HepG2 (cell line): ENCODE data around the gene MAMSTR. TPM values are rescaled to one million over a fixed set of nuclear protein-coding genes. Genes with fewer than 3 reads are reported as not detected.

ENCODE experiments used
- AGO1 ChIP-seq: fragments of 200-400 bp; formaldehyde crosslinking; IDR thresholded peaks from 2 replicates; pipeline ENCODE4 v1.6.1; 2017; ENCODE audit warnings: mild to moderate bottlenecking, low read depth, low read length, moderate library complexity; ENCODE audit not compliant: poor library complexity, severe bottlenecking
- ARID5B ChIP-seq: IDR thresholded peaks from 2 replicates; pipeline ENCODE4 v1.4.0; 2020; ENCODE audit warnings: mild to moderate bottlenecking, missing genetic modification reagents
- GATAD2A ChIP-seq: IDR thresholded peaks from 2 replicates; pipeline ENCODE4 v1.6.1; 2016
- GTF2F1 ChIP-seq: fragments of 150-350 bp; IDR thresholded peaks from 2 replicates; pipeline ENCODE4 v1.6.1; 2014; ENCODE audit warnings: low read length
- HOXA5 ChIP-seq: sonication (generic); formaldehyde crosslinking; IDR thresholded peaks from 2 replicates; pipeline ENCODE4 v1.4.0; 2020; ENCODE audit warnings: missing genetic modification reagents
- KAT8 ChIP-seq: IDR thresholded peaks from 2 replicates; pipeline ENCODE4 v1.6.1; 2016; ENCODE audit warnings: missing genetic modification reagents, missing compliant biosample characterization
- MXI1 ChIP-seq: IDR thresholded peaks from 3 replicates; pipeline ENCODE4 v1.6.1; 2012; ENCODE audit warnings: low read depth, low read length, inconsistent platforms, borderline replicate concordance
- PRDM10 ChIP-seq: sonication (generic); formaldehyde crosslinking; IDR thresholded peaks from 2 replicates; pipeline ENCODE4 v1.4.0; 2020; ENCODE audit warnings: low read depth, missing genetic modification reagents
- SMAD9 ChIP-seq: sonication (generic); formaldehyde crosslinking; IDR thresholded peaks from 2 replicates; pipeline ENCODE4 v1.5.1; 2020; ENCODE audit warnings: mild to moderate bottlenecking, missing genetic modification reagents
- SYNCRIP ChIP-seq: fragments of 200-400 bp; formaldehyde crosslinking; IDR thresholded peaks from 2 replicates; pipeline ENCODE4 v1.6.1; 2018; ENCODE audit warnings: mild to moderate bottlenecking, low read depth, low read length; ENCODE audit not compliant: insufficient read depth
- TARDBP ChIP-seq: sonication (generic); formaldehyde crosslinking; IDR thresholded peaks from 2 replicates; pipeline ENCODE4 v1.8.0; 2022; ENCODE audit warnings: mild to moderate bottlenecking, missing genetic modification reagents
- THYN1 ChIP-seq: sonication (generic); formaldehyde crosslinking; IDR thresholded peaks from 2 replicates; pipeline ENCODE4 v1.8.1; 2023; ENCODE audit warnings: low read depth, mild to moderate bottlenecking, moderate library complexity, missing genetic modification reagents, borderline replicate concordance
- ZFP90 ChIP-seq: sonication (generic); formaldehyde crosslinking; IDR thresholded peaks from 2 replicates; pipeline ENCODE4 v1.8.0; 2022; ENCODE audit warnings: missing genetic modification reagents, mild to moderate bottlenecking, inconsistent platforms, borderline replicate concordance
- ZMAT3 ChIP-seq: sonication (generic); formaldehyde crosslinking; conservative IDR thresholded peaks from 2 replicates; pipeline ENCODE4 v1.7.0; 2021; ENCODE audit warnings: missing genetic modification reagents
- ZNF513 ChIP-seq: sonication (generic); formaldehyde crosslinking; conservative IDR thresholded peaks from 2 replicates; pipeline ENCODE4 v1.5.0; 2020; ENCODE audit warnings: missing genetic modification reagents
- ZNF710 ChIP-seq: sonication (generic); formaldehyde crosslinking; IDR thresholded peaks from 2 replicates; pipeline ENCODE4 v1.5.0; 2020; ENCODE audit warnings: mild to moderate bottlenecking, missing genetic modification reagents, borderline replicate concordance
- polyA plus RNA-seq, 8 experiments: library from polyadenylated mRNA; depleted of rRNA in 3 of 8; stranded (reverse) in 7 of 8; unstranded in 1 of 8; fragments of >200 nt; fragmentation: Illumina TruSeq in 4 of 8; extraction: Trizol in 4 of 8; gene quantifications; 2 replicates each; pipeline versions ENCODE4 v1.2.1 to v1.2.3, GENCODE V29; 2011 to 2016; ENCODE audit warnings: low read depth in 4 of 8, missing spikeins in 1 of 8, mixed read lengths in 1 of 8; ENCODE audit not compliant: insufficient read depth in 1 of 8
- total RNA-seq, 5 experiments: library from RNA; depleted of rRNA; stranded (reverse); fragments of >200 nt; fragmentation: Illumina TruSeq; extraction: Trizol; gene quantifications; 2 replicates each; pipeline ENCODE4 v1.2.3, GENCODE V29; 2016; ENCODE audit warnings: low read depth in 1 of 5

MAMSTR gene
- total and polyA plus RNA-seq, 2 of the 13 experiments (the other 11 are each of a cell fraction or from before 2014, with no cell fraction given), result 2.2 to 2.4 TPM

GRCh38 chr19:48738557-48739403 lies 19.3 kb upstream of the MAMSTR start (continued):
- TF ChIP-seq PRDM10 (CRISPR knock-in tag) (no peak), GTF2F1 (no peak), ZFP90 (no peak; the same call in none of the 2 replicates), TARDBP (CRISPR knock-in tag) (peak; percentile 60), THYN1 (no peak), HOXA5 (CRISPR knock-in tag) (0 out of 2 replicates have a peak, but pooled peaks have one; percentile 66), ZNF710 (CRISPR knock-in tag) (no peak), KAT8 (CRISPR knock-in tag) (no peak), AGO1 (no peak), MXI1 (peak; percentile 41; the same call in 1 of the 3 replicates), ARID5B (no peak), SMAD9 (CRISPR knock-in tag) (no peak), ZNF513 (CRISPR knock-in tag) (no peak), GATAD2A (CRISPR knock-in tag) (no peak), SYNCRIP (no peak), ZMAT3 (CRISPR knock-in tag) (no peak)
